GM12878 (cell line): ENCODE data around the gene WIPF2. TPM values are rescaled to one million over a fixed set of nuclear protein-coding genes. Genes with fewer than 3 reads are reported as not detected.

ENCODE experiments used
- CBX3 ChIP-seq: fragments of 200-600 bp; sonication (generic); IDR thresholded peaks from 2 replicates; pipeline ENCODE4 v1.6.1; 2016; ENCODE audit warnings: low read depth, borderline replicate concordance
- ELK1 ChIP-seq: IDR thresholded peaks from 2 replicates; pipeline ENCODE4 v1.6.1; 2012; ENCODE audit warnings: low read depth, low read length, improper control_type of control experiment
- HDAC2 ChIP-seq: fragments of 200-600 bp; sonication (generic); IDR thresholded peaks from 2 replicates; pipeline ENCODE4 v1.6.1; 2017
- HDAC6 ChIP-seq: fragments of 200-600 bp; sonication (generic); IDR thresholded peaks from one replicate; pipeline ENCODE4 v1.8.0; 2017; ENCODE audit warnings: antibody characterized with exemption; ENCODE audit not compliant: unreplicated experiment
- HDGF ChIP-seq: fragments of 450-650 bp; IDR thresholded peaks from 2 replicates; pipeline ENCODE4 v1.6.1; 2016; ENCODE audit warnings: antibody characterized with exemption
- IKZF2 ChIP-seq, 2 experiments: fragments of 450-650 bp; IDR thresholded peaks; 2 replicates each; pipeline ENCODE4 v1.6.1; 2017; ENCODE audit warnings: mild to moderate bottlenecking in 2 of 2, moderate library complexity in 2 of 2
- MTA2 ChIP-seq: fragments of 450-650 bp; IDR thresholded peaks from 2 replicates; pipeline ENCODE4 v1.6.1; 2016; ENCODE audit warnings: low read depth, mild to moderate bottlenecking, moderate library complexity
- MYC ChIP-seq: IDR thresholded peaks from 2 replicates; pipeline ENCODE4 v1.6.1; 2011; ENCODE audit warnings: mild to moderate bottlenecking, low read length, moderate library complexity, inconsistent platforms; ENCODE audit not compliant: insufficient read depth, insufficient replicate concordance, insufficient read length, severe bottlenecking
- NBN ChIP-seq: fragments of 450-650 bp; IDR thresholded peaks from 2 replicates; pipeline ENCODE4 v1.6.1; 2016
- NR2C2 ChIP-seq: IDR thresholded peaks from 2 replicates; pipeline ENCODE4 v1.6.1; 2011; ENCODE audit warnings: borderline replicate concordance, low read depth; ENCODE audit not compliant: control insufficient read depth, insufficient read length
- NRF1 ChIP-seq: conservative IDR thresholded peaks from 2 replicates; pipeline ENCODE4 v1.6.1; 2011; ENCODE audit warnings: mild to moderate bottlenecking, low read depth, low read length, improper control_type of control experiment
- PML ChIP-seq: IDR thresholded peaks from 2 replicates; pipeline ENCODE4 v1.6.1; 2012; ENCODE audit warnings: low read length, inconsistent platforms
- RBBP5 ChIP-seq: fragments of 200-600 bp; sonication (generic); conservative IDR thresholded peaks from 2 replicates; pipeline ENCODE4 v1.6.1; 2016
- SMAD1 ChIP-seq: fragments of 450-650 bp; IDR thresholded peaks from 2 replicates; pipeline ENCODE4 v1.6.1; 2018; ENCODE audit warnings: mild to moderate bottlenecking, low read depth; ENCODE audit not compliant: partially characterized antibody
- SMAD5 ChIP-seq: IDR thresholded peaks from 2 replicates; pipeline ENCODE4 v1.6.1; 2016; ENCODE audit warnings: antibody characterized with exemption, low read depth
- SMARCA5 ChIP-seq: fragments of 450-650 bp; IDR thresholded peaks from 2 replicates; pipeline ENCODE4 v1.6.1; 2017; ENCODE audit warnings: mild to moderate bottlenecking
- SP1 ChIP-seq: IDR thresholded peaks from one replicate; pipeline ENCODE4 v1.6.1; 2011; ENCODE audit warnings: low read depth, low read length
- SREBF2 ChIP-seq: IDR thresholded peaks from 2 replicates; pipeline ENCODE4 v1.6.1; 2012; ENCODE audit warnings: mild to moderate bottlenecking, low read length
- TAF1 ChIP-seq: IDR thresholded peaks from 2 replicates; pipeline ENCODE4 v1.6.1; 2011; ENCODE audit warnings: mild to moderate bottlenecking, low read depth, low read length, borderline replicate concordance
- TCF7 ChIP-seq: IDR thresholded peaks from 2 replicates; pipeline ENCODE4 v1.6.1; 2014; ENCODE audit warnings: antibody characterized with exemption, borderline replicate concordance
- USF2 ChIP-seq: IDR thresholded peaks from 2 replicates; pipeline ENCODE4 v1.6.1; 2011; ENCODE audit warnings: low read depth, low read length, improper control_type of control experiment, borderline replicate concordance
- ZBED1 ChIP-seq: IDR thresholded peaks from 2 replicates; pipeline ENCODE4 v1.6.1; 2016; ENCODE audit warnings: borderline replicate concordance
- ZBTB40 ChIP-seq: fragments of 450-650 bp; IDR thresholded peaks from 2 replicates; pipeline ENCODE4 v1.6.1; 2016; ENCODE audit warnings: mild to moderate bottlenecking, moderate library complexity, borderline replicate concordance
- ZNF384 ChIP-seq: IDR thresholded peaks from 2 replicates; pipeline ENCODE4 v1.6.1; 2012; ENCODE audit warnings: low read depth, mild to moderate bottlenecking, low read length, improper control_type of control experiment, borderline replicate concordance
- ZNF622 ChIP-seq: fragments of 450-650 bp; IDR thresholded peaks from 2 replicates; pipeline ENCODE4 v1.6.1; 2017; ENCODE audit warnings: mild to moderate bottlenecking, inconsistent platforms
- polyA plus RNA-seq, 11 experiments: library from polyadenylated mRNA; depleted of rRNA in 4 of 11; unstranded in 6 of 11; stranded (reverse) in 5 of 11; fragments of >200 nt; fragmentation: Nextera tagmentation in 4 of 11; fragmentation: Illumina TruSeq in 1 of 11; extraction: Ambion mirVana in 4 of 11; extraction: Trizol in 1 of 11; gene quantifications; 1 replicate in 1 of 11; 2 replicates in 10 of 11; pipeline versions ENCODE4 v1.2.1 to v1.2.3, GENCODE V29; 2011 to 2016; ENCODE audit warnings: inconsistent platforms in 2 of 11, missing spikeins in 2 of 11, low read depth in 1 of 11
- total RNA-seq, 4 experiments: library from RNA; depleted of rRNA in 3 of 4; stranded (reverse); fragments of >200 nt in 3 of 4; fragmentation: Illumina TruSeq in 1 of 4; extraction: Trizol in 1 of 4; gene quantifications; 2 replicates each; pipeline versions ENCODE4 v1.2.1 to v1.2.3, GENCODE V29; 2013 to 2021
- TF ChIP-seq, protein P1 (sequence below): IDR thresholded peaks from 2 replicates; pipeline ENCODE4 v1.6.1; 2011; ENCODE audit warnings: low read depth, mild to moderate bottlenecking, low read length, moderate library complexity, borderline replicate concordance; ENCODE audit errors: extremely low read depth

The WIPF2 gene
- total and polyA plus RNA-seq, 10 of the 15 experiments (the other 5 are each of a cell fraction or from before 2014, with no cell fraction given) = 4.2 to 20.8 (median 7.1) TPM

DNA sequence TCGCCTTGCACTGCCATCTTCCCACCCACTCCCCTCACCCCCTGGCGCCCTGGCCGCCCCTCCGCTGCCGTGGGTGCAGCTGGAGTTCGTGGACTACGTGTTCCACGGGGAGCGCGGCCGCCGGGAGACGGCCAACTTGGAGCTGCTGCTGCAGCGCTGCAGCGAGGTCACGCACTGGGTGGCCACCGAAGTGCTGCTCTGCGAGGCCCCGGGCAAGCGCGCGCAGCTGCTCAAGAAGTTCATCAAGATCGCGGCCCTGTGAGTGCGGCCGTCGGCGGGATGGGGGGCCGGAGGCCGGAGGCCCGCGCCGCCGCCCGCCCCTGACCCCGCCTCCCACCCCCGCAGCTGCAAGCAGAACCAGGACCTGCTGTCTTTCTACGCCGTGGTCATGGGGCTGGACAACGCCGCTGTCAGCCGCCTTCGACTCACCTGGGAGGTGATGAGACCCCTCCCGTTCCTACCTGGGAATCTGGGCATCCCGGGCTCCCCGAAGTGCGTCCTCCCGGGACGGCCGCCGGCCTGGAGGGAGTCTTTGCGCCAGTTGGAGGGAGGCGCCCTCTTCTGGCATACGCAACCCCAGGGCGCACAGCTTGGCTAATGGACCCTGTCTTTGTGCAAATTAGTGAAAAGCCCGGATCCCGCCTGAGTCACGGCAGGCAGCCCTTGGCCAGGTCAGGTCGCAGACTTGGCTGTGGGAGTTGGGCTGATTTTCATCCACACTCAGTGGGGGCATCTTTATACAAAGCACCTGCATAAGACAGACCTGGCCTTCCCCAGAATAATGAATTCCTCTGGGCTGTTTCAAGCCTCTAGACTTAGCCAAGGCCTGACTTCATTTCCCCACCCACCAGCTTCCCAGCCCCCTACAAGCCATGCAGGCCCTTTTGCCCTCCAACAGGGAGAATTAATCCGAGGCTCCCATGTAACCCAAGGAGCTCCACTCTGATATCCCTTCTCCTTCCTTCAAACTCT lies 27.6 kb upstream of the WIPF2 start (continued):
- TF ChIP-seq ELK1 = no peak
- no peak for TF ChIP-seq HDAC2
- no peak for TF ChIP-seq MYC
- no peak for TF ChIP-seq CBX3
- TF ChIP-seq MTA2 = peak; percentile 29; the same call in 1 of the 2 replicates
- no peak for TF ChIP-seq NR2C2
- no peak for TF ChIP-seq ZNF622
- TF ChIP-seq ZBTB40 = no peak
- TF ChIP-seq PML = no peak
- no peak for TF ChIP-seq SREBF2
- peak; percentile 54 to 61 for TF ChIP-seq IKZF2 (IDR thresholded peaks at IDR 0.05)
- TF ChIP-seq SMARCA5 = peak; percentile 87; the same call in 1 of the 2 replicates
- TF ChIP-seq NBN = peak; percentile 59
- no peak for TF ChIP-seq ZBED1
- TF ChIP-seq RBBP5 = no peak
- TF ChIP-seq SMAD1 = no peak
- TF ChIP-seq ZNF384 = no peak
- no peak for TF ChIP-seq TCF7
- no peak for TF ChIP-seq USF2
- TF ChIP-seq SP1 = no peak
- no peak for TF ChIP-seq SMAD5
- TF ChIP-seq, protein P1, sequence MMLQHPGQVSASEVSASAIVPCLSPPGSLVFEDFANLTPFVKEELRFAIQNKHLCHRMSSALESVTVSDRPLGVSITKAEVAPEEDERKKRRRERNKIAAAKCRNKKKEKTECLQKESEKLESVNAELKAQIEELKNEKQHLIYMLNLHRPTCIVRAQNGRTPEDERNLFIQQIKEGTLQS = no peak
- 0 out of 2 replicates have a peak, but pooled peaks have one; percentile 3 for TF ChIP-seq NRF1
- no peak for TF ChIP-seq HDAC6
- TF ChIP-seq HDGF = peak; percentile 49; the same call in 1 of the 2 replicates
- no peak for TF ChIP-seq TAF1
